T47D (cell line): ENCODE results near the gene RAB40B.

Experiments used
- DNase-seq, 2 experiments: peaks; one replicate each; pipeline versions ENCODE4 v3.0.0 to v3.0.0-alpha.2; 2011 to 2012; ENCODE audit warnings: low read depth in 1 of 2, low spot score in 1 of 2
- JUND ChIP-seq: IDR thresholded peaks from 2 replicates; pipeline ENCODE4 v1.6.1; 2012; ENCODE audit warnings: low read depth
- in situ Hi-C: cut with HindIII; loops from 2 replicates; pipeline ENCODE4 v1.10.0; 2016; ENCODE audit warnings: low sequenced_read_pairs, low pct_unique_long_range_greater_than_20kb

The RAB40B gene

DNA sequence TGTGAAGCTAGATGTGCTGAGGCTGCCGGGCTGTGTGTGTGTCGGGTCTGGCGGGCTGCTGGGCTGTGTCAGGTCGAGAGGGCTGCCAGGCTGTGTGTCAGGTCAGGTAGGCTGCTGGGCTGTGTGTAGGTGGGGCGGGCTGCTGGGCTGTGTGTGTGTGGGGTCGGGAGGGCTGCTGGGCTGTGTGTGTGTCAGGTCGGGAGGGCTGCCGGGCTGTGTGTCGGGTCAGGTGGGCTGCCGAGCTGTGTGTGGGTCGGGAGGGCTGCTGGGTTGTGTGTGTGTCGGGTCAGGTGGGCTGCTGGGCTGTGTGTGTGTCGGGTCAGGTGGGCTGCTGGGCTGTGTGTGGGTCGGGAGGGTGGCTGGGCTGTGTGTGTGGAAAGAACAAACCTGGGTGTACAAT, 58.9 kb downstream of the RAB40B start:
- TF ChIP-seq JUND = no peak
- in situ Hi-C loops = no loop called here
- DNase-seq = no peak

DNA sequence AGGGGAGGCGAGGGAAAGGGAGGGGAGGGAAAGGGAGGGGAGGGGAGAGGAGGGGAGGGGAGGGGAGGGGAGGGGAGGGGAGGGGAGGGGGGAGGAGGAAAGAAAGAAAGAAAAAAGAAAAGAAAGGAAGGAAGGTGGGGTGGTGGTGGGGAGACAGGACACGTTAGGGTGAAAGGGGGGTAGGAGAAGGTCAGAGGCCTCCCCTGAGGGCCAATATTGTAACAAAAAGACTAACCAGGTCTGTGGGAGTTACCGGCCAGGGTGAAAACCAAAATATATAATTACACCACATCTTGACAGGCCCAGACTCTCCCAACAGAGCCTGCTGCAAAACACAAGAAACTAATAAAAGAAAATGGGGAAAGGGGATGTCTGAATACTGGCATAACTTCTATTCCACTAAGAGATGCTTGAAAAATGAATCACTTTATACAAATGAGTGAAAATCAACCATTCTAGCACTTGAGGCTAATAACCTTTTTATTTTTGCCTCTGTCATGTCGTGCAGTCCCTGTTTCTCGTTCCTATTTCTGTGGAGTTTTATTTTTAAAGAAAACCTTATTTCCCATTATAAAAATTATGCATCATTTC, 60.2 kb downstream of the RAB40B start:
- no peak for DNase-seq
- no peak for TF ChIP-seq JUND
- in situ Hi-C loops = no loop called here

GRCh38 chr17:82636626-82637598, 61.6 kb downstream of the RAB40B start:
- in situ Hi-C loops = no loop called here
- DNase-seq = peak in 1 of 2 experiments; percentile 91
- TF ChIP-seq JUND = no peak

GRCh38 chr17:82633343-82633742, 65.2 kb downstream of the RAB40B start:
- no peak for DNase-seq
- TF ChIP-seq JUND = no peak
- in situ Hi-C loops = no loop called here

- DNase-seq = no peak
- no peak for TF ChIP-seq JUND
- in situ Hi-C loops = no loop called here
Observed at GRCh38 chr17:82632451-82632850, 66.0 kb downstream of the RAB40B start.

- no peak for TF ChIP-seq JUND
- no peak for DNase-seq
- in situ Hi-C loops = no loop called here
Observed at GRCh38 chr17:82631544-82631943, 67.0 kb downstream of the RAB40B start.

DNA sequence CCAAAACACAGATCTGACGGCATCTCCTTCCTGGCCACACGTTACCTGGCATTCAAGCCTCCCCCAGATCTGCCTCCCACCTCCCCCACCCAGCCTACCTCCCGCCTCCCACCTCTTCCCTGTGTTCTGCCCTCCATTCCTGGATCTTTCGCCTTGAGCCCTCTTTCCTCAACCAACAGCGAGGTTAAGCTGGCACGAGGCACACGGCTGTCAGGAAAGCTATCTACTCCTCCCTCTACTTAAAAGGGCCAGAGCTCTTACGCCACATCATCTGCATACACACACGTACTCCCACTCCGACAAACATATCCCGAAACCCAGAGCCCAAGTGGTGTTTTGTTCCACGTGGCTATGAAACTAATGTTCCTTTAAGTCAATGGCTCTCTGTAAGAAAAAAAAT, 68.3 kb downstream of the RAB40B start:
- in situ Hi-C loops = no loop called here
- no peak for TF ChIP-seq JUND
- DNase-seq = no peak

DNA sequence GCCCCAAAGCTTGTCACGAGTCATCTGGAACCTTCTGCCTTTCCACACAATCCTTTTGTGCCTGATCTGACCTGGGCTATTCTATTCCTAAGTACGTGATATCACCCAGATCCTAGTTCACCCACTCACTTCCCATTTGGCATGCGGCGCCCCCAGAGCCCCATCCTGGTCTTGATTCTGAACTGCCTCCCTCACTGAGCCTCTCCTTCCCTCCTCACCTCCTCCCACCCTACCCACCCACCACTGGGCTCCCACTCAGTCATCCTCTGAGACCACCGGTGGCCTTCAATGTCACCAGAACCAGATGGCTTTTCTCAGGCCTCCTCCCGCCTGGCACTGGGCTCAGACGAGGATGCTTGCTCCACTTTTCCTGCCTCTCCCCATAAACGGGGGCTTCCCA, 68.8 kb downstream of the RAB40B start:
- no peak for DNase-seq
- in situ Hi-C loops = no loop called here
- TF ChIP-seq JUND = no peak

DNA sequence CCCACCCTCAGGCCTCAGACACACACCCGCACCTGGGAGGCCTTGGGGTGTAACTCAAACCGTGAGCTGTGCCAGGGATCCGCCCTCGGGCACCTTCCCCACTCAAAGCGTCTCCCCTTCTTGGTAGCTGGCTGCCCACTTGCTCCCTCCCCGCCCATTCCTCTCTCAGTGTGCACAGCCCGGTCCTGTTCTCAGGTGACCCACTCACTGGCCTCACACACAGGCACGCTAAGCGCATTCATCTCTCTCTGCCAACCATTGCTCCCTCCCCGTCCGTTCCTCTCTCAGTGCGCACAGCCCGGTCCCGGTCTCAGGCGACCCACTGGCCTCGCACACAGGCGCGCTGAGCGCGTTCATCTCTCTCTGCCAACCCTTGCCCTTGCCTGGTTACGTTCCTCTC, 71.1 kb downstream of the RAB40B start:
- no peak for DNase-seq
- in situ Hi-C loops = no loop called here
- TF ChIP-seq JUND = no peak

GRCh38 chr17:82623707-82624106, 74.8 kb downstream of the RAB40B start:
- TF ChIP-seq JUND = no peak
- DNase-seq = no peak
- in situ Hi-C loops = no loop called here

DNA sequence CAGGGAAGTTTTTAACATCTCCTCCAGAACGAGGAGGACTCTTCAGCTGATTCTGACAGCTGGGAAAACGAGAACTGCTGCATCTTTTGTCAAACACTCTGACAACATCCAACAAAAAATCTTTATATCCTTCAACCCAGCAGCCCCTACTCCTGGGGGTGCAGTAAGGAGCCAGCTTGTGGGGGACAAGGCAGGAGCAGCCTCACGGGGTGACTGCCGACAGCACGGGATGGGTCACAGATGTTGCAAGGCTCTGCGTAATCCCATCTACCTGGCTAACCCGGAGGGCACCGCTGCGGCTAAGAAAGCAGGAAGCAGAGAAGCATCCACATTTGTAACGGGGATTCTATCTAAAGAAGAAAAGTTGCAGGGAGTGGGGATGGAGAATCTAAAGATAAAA, 78.9 kb downstream of the RAB40B start:
- TF ChIP-seq JUND = no peak
- DNase-seq = no peak
- in situ Hi-C loops = no loop called here

DNA sequence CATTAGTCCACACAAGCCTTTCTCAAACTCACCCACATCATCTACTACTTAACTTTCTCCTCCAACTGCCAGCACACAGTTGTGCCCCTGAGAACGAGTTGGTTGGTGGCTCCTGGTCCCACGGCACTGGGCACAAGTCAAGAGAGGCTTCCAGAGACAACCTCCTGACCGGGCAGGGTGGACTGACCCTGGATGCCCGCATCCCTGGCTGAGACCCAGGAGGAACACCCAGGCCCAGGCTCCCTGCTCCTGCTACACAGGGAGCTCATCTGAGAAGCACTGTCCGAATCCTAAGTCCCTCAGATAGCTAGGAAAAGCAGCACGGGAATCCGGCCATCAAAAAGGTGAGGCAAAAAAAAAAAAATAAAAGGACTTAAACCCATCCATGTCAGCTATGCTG, 79.3 kb downstream of the RAB40B start:
- DNase-seq = no peak
- no peak for TF ChIP-seq JUND
- in situ Hi-C loops = no loop called here

DNA sequence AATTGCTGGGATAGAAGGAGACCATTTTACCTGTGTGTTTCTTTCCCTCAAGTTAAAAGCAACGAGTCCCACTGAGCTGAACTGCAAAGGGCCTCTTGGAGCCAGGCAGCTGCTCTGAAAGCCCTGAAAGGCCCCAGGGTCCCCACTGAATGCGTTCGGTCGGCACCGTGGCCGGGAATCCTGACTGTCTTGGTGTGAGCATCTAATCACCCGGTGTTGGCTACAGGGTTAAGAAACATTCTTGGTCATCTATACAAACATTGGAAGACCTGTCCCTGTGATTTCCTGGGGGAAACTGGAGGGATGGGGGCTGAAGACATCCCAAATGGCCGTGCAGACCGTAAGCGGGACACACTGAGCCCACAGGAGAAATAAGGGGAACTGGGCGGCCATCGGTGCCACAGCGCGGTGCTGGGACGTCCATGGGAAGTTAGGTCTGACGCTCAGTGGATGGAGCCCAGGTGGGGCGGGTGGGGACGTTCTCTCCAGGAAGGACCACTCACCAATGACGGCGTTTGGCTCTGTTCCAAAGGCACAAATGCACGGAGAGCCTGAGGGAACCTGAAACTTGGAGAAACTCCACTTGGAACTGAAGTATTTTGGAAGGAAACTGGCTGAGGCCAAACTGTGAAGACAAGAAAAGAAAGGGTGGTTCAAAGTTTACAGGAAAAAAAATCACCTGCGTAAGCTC, 82.3 kb downstream of the RAB40B start:
- TF ChIP-seq JUND = no peak
- in situ Hi-C loops = no loop called here
- DNase-seq = no peak
